Measurements from ENCODE around the gene ICOS.

GRCh38 chr2:203936535-203936934, at the start of gene ICOS:
- no peak for TF ChIP-seq POLR2A (conservative IDR thresholded peaks at IDR 0.05)
- TF ChIP-seq CTCF (IDR thresholded peaks at IDR 0.05 in 2 of 3, conservative IDR thresholded peaks at IDR 0.05 in 1 of 3; ENCODE audit: insufficient read depth in 2 of 3, low read depth in 1 of 3, low read length in 3 of 3) = no peak
- TF ChIP-seq EZH2 (IDR thresholded peaks at IDR 0.05; ENCODE audit: borderline replicate concordance, low read depth, low read length) = no peak
- no peak for TF ChIP-seq CHD1 (IDR thresholded peaks at IDR 0.05; ENCODE audit: low read length)
- TF ChIP-seq HSF4 (CRISPR knock-in tag; IDR thresholded peaks at IDR 0.05; ENCODE audit: borderline replicate concordance) = no peak

All from K562 (cell line).